DMS53 treated with DMSO at 0.1 percent for 48 hours (cell line): ENCODE results near the gene DAND5.

Experiments used
- DNase-seq: peaks from one replicate; lab custom pipeline; 2025; ENCODE audit not compliant: unreplicated experiment; lab: John Stamatoyannopoulos, UW

Gene DAND5

GRCh38 chr19:12991296-12991695 lies 21.9 kb downstream of the DAND5 start:
- DNase-seq = no peak

GRCh38 chr19:12992729-12993128 lies 23.4 kb downstream of the DAND5 start:
- DNase-seq = no peak

GRCh38 chr19:12993562-12993961 lies 24.2 kb downstream of the DAND5 start:
- DNase-seq = no peak

DNA sequence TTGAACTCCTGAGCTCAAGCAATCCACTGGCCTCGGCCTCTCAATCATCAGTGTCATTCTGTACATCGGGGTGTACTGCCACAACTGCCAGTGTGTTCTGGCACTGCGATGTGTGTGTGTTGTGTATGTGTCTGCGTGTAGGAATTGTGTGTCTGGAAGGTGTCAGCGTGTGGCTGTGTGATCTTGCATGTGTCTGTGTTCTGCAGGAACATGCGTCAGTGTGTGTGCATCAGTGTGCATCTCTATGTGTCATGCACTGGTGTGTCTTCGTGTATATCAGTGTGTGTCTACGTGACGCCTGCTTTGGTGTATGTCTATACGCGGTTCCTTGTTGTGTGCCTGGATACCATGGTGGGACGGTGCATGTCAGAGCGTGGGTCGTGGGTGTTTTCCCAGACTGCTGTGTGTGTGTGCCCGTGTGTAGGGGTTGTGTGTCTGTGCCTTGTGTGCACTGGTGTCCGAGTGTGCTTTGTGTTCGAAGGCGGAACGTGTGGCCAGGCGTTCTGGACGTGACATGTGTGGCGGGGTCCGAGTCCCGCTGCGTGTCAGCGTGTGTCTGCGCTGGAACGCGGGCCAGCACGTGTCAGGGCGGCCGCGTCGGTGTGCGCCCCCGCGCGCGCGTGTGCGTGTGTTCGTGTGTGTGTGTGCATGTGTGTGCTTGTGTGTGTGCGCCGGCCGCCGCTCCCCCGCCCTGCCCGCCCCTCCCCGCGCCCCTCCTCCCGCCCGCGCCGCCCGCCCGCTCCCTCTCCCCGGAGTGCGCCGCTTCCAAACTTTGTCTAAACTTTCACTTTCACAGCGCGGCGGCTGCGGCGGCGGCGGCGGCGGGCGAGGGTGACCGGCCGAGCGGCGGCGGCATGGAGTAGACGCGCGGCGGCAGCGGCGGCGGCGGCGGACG lies 25.6 kb downstream of the DAND5 start, which contains the start of gene NFIX:
TSS of gene NFIX (plus strand) at position 775 of the 895 bp plus-strand sequence. CDS start 363 bp downstream, outside the sequence.
- no peak for DNase-seq

DNA sequence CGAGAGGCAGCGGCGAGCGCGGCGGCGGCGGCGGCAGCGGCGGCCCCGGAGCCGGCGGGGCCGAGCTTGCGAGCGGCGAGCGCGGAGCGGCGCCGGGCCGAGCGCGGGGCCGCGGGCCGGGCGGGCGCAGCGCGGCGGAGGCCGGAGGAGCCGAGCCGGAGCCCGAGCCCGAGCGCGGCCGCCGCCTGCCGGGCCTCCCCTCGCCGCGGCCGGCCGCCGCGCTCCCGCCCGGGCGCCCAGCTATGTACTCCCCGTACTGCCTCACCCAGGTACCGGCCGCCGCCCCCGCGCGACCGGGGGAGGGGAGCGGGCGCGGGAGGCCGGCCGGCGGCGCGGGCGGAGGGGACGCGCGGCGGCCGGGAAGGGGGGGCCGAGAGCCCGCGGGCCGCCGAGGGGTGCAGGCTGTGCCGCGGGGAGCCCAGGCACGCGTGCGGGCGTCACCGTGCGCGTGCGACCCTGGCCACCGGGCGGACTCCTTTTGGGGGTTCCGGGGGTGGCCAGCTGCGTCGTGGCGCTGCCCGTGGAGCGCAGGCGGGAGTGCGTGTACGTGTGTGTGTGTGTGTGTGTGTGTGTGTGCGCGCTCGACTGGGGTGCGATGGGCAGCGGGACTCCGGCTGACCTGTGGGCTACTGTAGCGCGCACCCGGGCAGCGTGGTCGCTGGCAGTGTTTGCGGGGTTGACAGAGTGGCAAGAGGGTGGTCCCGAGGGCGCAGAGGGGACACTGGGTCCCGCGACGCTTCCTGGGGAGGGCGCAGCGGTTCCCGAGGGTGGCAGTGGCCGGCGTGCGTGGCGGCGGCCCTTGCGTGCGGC lies 26.4 kb downstream of the DAND5 start:
- no peak for DNase-seq

GRCh38 chr19:12996406-12997094 lies 27.2 kb downstream of the DAND5 start:
- DNase-seq = no peak

GRCh38 chr19:12997179-12997966 lies 28.0 kb downstream of the DAND5 start:
- DNase-seq = no peak

- no peak for DNase-seq
Observed at GRCh38 chr19:12997967-12998940, 28.9 kb downstream of the DAND5 start.

DNA sequence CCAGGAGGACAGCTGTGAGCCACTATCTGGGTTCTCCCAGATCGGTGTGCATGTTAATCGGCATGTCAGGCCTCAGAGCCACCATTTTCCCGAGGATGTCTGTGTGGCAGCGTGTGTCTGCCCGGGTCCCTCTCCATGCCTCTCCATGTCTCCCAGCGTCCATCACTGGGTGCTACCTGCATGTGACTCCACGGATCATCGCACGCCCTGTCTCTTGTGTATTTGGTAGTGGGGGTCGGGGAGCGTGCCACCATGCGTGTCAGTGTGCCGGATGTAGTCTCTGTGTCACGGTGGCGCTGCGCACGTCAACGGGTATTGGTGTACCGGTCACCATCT lies 31.8 kb downstream of the DAND5 start:
- DNase-seq = no peak

GRCh38 chr19:13001502-13002165 lies 32.3 kb downstream of the DAND5 start:
- DNase-seq = no peak

DNA sequence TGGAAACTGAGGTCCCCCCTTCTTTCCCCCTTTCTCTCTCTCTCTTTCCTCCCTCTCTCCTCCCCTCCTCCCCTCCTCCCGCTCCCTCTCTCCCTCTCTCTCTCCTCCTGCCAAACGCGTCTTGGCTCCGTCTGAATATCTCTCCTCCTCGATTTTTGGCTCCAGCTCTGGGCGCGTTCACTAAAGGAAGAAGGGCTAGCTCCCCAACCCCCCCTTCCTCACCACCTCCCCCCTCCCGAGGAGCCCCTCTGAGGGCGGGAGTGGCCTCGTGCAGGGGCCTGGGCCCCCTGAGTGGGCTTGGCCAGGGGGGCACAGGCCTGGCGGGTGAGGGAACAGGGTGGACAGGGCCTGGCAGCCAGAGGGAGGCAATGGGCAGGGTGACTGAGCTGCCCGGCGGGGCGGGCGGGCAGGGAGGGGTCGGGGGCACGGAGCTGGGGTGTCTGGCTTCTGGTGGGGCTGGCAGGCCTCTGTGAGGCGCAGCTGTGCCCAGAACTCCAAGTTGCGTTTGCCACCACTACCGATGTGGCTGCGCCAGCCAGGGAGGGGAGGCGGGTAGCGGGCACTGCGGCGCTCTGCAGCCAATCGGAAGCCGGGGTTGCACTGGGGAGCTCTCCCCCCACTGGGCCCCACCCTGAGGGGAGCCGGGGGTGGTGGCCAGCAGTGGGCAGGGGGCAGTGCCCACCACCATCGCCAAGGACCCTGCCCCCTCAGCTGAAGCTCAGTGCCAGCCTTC lies 33.0 kb downstream of the DAND5 start:
- DNase-seq = no peak

DNA sequence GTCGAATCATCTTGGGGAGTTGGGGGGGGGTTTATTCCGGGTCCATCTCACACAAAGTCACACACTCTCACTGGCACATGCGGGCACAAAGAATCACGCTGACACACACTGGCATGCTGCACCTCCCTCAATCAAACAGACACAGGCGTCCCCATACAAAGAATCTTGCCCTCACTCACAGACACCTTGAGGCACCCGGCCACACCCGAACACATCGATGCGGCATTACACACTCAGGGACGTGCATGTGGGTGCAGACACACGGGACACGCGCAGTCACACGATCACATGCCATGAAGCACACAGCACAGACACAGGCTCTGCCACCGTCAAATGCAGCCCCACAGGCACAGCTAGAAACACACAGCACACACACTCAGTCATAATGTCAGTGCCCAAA lies 33.7 kb downstream of the DAND5 start:
- DNase-seq = no peak

- no peak for DNase-seq
Observed at GRCh38 chr19:13004273-13004672, 34.9 kb downstream of the DAND5 start.

DNA sequence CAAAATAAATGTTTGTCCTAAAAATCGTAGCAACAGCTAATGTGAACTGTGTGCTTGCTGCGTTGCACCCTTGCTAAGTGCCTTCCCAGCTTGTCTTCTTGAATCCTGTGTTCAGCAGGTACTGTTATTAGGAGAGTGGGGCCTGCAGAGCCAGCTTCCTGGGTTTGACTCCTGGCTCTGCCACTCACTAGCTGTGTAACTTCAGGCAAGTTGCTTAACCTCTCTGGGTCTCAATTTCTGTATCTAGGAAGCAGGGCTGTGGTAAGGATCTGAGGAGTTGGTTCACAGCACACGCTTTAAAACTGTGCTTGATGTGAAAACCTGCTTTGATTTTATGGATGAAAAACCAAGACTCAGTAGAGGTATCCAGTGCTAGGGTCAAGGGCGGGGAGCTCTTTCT lies 35.9 kb downstream of the DAND5 start:
- DNase-seq = no peak

GRCh38 chr19:13005861-13006370 lies 36.5 kb downstream of the DAND5 start:
- DNase-seq = no peak

DNA sequence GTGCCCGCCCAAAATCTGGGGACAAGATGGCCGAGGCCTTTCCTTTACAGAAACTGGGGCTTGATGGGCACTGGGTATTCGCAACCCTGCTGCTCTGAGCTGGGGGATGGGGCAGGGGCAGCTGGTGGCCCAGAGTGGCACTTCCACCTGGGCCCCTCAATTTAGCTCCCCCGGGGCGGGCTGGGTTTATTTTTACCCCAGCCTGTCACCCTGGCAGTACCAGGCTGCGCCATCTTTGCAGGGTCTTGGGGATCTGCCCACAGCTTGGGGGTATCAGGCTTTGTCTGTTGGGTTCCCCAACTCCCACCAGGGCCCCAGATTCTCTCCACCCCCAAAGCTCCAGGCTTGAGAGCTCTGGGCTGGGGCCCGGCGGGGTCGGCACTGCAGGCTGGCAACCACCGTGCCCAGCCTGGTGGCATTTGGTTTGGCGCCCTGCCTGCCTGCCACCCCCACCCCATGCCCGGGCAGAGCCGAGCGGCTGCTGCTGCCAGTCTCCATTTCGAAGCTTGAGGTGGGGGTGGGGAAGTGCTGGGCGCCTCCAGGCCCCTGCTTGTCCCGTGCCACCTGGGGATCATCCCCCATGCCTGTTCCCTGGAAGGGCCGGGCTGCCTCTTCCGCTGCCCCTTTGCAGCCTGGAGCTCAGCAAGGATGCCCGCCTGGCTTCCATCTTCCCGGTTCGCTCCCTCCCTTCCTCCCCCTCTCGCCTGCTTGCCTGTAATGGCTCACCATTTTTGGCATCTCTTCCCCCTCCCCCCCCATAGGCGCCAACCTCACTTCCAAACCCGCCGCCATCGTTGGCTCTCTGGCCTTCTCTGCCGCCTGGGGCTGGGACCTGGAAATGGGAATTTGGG lies 37.3 kb downstream of the DAND5 start:
- DNase-seq = no peak
